ENCODE measurements around the gene ABHD10. TPM values are rescaled to one million over a fixed set of nuclear protein-coding genes. Genes with fewer than 3 reads are reported as not detected.

The ABHD10 gene
- total RNA-seq, 6 experiments from 2014 or later: 16.7 to 25.2 (median 20.8) TPM

DNA sequence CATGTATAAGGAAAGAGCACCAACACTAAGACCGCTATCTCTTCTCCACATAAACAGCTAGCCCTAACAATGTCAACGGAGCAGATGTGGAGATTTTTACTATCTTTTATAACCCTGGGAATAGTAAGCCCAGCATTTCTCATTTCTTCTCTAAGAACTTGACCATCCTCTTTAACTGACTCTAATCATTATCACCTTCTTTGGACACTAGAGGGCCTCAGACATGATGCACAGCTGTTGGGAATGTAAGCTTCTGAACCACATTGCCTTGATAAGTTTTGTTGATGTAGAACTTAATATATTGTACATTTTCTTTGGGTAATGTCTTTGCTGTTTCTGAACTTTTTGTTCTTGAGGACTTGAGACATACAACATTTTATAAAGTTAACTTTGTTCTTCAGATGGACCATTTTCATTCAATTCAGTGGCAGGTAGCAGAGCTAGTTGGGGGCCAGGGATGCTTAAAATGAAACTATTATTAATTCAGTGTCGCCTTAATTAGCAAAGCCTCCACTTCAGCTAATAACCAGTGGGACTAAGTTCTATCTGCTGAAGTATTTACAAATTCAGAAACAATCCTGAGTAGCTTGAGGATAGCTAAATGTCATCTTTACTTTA lies 10.3 kb downstream of the ABHD10 start:
- H3K9me3 ChIP-seq: no peaks in the 10 kb centered on the region
- peak; percentile 60 to 79 (median 68) for TF ChIP-seq CTCF (IDR thresholded peaks at IDR 0.05)
- no peak for TF ChIP-seq POLR2A (IDR thresholded peaks at IDR 0.05)
- peaks cover 0 to 21% (median 5%) of the 10 kb centered on the region in 4 donors for H3K36me3 ChIP-seq
- peak; percentile 88 to 96 (median 89) for ATAC-seq
- no peaks in the 10 kb centered on the region for H3K4me1 ChIP-seq
- H3K4me3 ChIP-seq: no peak overlapping the region
- intact Hi-C loops (cut with DNase I): no loop called here
- 47% methylated on average over 3 of the region's 3 CpGs for WGBS (ENCODE audit: insufficient coverage, low coverage, low lambda C conversion rate, missing lambda C conversion rate)
- no peak overlapping the region for H3K27ac ChIP-seq
- no peak for DNase-seq
- no peaks in the 10 kb centered on the region for H3K27me3 ChIP-seq

GRCh38 chr3:111993038-111993437 lies 14.2 kb downstream of the ABHD10 start:
- ATAC-seq: no peak
- Histone ChIP-seq H3K9me3 (no peaks in the 10 kb centered on the region), H3K36me3 (peaks cover 0 to 9% (median 5%) of the 10 kb centered on the region in 4 donors), H3K4me1 (no peaks in the 10 kb centered on the region), H3K27me3 (no peaks in the 10 kb centered on the region), H3K4me3 (no peak overlapping the region), H3K27ac (no peak overlapping the region)
- WGBS (ENCODE audit: insufficient coverage, low coverage, low lambda C conversion rate, missing lambda C conversion rate): 77% methylated on average over 2 of the region's 2 CpGs
- no peak for DNase-seq
- TF ChIP-seq CTCF (IDR thresholded peaks at IDR 0.05) (no peak), POLR2A (IDR thresholded peaks at IDR 0.05) (no peak)
- intact Hi-C loops (cut with DNase I): no loop called here

- Histone ChIP-seq H3K36me3 (no peaks in the 10 kb centered on the region), H3K27me3 (no peaks in the 10 kb centered on the region), H3K4me3 (peak within 1 kb of the TSS; percentile 9 to 16 (median 16)), H3K27ac (no peak within 1 kb of the TSS), H3K9me3 (no peaks in the 10 kb centered on the region), H3K4me1 (peaks cover 0 to 11% (median 4%) of the 10 kb centered on the region in 4 donors)
- ATAC-seq (peak; percentile 67 to 76 (median 74)), DNase-seq (peak in 1 of 3 donors; percentile 28)
- TF ChIP-seq CTCF (IDR thresholded peaks at IDR 0.05): no peak
- TF ChIP-seq POLR2A (IDR thresholded peaks at IDR 0.05): no peak
- intact Hi-C loops (cut with DNase I): no loop called here
- 21% methylated on average over 16 of the region's 30 CpGs for WGBS (ENCODE audit: insufficient coverage, low coverage, low lambda C conversion rate, missing lambda C conversion rate)
Measured at GRCh38 chr3:111998636-111999483, 20.0 kb downstream of the ABHD10 start, which contains the start of gene TAGLN3. TAGLN3 (plus strand) TSS chr3:111998922; CDS start chr3:111999423, 501 bp downstream.

GRCh38 chr3:111999484-112000324 lies 20.9 kb downstream of the ABHD10 start:
- WGBS (ENCODE audit: insufficient coverage, low coverage, low lambda C conversion rate, missing lambda C conversion rate): 45% methylated on average over 5 of the region's 19 CpGs
- DNase-seq: no peak

More at GRCh38 chr3:111999484-112000324, 20.9 kb downstream of the ABHD10 start:
- no peak overlapping the region for H3K27ac ChIP-seq
- no peaks in the 10 kb centered on the region for H3K27me3 ChIP-seq
- H3K36me3 ChIP-seq: no peaks in the 10 kb centered on the region
- TF ChIP-seq POLR2A (IDR thresholded peaks at IDR 0.05): no peak
- no peak for TF ChIP-seq CTCF (IDR thresholded peaks at IDR 0.05)
- no peak for ATAC-seq
- intact Hi-C loops (cut with DNase I): no loop called here
- H3K4me1 ChIP-seq: peaks cover 0 to 11% (median 4%) of the 10 kb centered on the region in 4 donors
- no peaks in the 10 kb centered on the region for H3K9me3 ChIP-seq
- H3K4me3 ChIP-seq: peak overlapping the region in 2 of 3 donors; percentile 16

All from right lobe of liver (tissue), 6 donors.